ENCODE results near the gene LONP2. TPM values are rescaled to one million over a fixed set of nuclear protein-coding genes. Genes with fewer than 3 reads are reported as not detected.

LONP2 gene
- total and polyA plus RNA-seq, 9 of the 15 experiments (the other 6 are each of a cell fraction or from before 2014, with no cell fraction given): 8.1 to 41.2 (median 25.6) TPM

DNA sequence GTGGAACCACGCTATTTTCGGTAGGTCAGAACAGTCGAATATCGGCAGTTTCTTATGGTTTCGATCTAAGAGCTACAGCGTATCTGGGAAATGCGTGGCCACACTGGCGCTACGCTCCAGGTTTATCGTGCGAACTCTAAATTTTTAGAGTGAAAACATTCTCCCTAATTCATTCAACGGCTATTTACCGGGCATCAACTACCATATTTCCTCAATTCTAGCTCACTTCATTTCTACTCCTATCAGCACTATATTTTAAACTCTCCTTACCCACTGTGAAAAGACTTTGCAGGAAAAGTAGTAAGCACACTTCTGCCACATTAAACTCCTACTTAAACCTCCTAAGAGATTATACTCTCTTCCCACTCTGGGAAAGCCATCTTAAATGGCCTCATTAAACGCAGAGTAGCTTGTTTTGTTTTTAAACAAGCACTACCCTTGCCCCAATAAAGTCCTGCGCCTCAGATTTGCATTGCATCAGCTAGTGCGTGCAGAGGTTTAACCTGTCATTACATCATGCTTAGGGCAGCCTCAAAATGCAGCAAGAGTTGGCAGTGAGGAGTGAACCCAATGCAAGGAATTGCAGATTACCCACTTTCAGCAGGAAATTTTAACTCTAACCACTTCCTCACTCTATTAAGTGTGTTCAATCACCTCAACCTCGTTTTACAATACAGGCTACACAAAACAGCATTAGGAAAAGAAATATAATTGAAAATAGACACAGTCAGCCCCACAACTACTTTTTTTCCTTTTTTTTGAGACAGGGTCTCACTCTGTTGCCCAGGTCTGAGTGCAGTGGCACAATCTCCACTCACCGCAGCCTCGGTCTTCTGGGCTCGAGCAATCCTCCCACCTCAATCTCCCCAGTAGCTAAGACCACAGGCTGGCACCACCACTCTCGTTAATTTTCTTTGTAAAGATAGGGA is 122.3 kb downstream of the LONP2 start (continued):
- TF ChIP-seq, protein P1, sequence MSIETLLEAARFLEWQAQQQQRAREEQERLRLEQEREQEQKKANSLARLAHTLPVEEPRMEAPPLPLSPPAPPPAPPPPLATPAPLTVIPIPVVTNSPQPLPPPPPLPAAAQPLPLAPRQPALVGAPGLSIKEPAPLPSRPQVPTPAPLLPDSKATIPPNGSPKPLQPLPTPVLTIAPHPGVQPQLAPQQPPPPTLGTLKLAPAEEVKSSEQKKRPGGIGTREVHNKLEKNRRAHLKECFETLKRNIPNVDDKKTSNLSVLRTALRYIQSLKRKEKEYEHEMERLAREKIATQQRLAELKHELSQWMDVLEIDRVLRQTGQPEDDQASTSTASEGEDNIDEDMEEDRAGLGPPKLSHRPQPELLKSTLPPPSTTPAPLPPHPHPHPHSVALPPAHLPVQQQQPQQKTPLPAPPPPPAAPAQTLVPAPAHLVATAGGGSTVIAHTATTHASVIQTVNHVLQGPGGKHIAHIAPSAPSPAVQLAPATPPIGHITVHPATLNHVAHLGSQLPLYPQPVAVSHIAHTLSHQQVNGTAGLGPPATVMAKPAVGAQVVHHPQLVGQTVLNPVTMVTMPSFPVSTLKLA (conservative IDR thresholded peaks at IDR 0.05): peak in 1 of 2 experiments; percentile 47; a peak in 2 of 4 replicates
- TF ChIP-seq, protein P2, sequence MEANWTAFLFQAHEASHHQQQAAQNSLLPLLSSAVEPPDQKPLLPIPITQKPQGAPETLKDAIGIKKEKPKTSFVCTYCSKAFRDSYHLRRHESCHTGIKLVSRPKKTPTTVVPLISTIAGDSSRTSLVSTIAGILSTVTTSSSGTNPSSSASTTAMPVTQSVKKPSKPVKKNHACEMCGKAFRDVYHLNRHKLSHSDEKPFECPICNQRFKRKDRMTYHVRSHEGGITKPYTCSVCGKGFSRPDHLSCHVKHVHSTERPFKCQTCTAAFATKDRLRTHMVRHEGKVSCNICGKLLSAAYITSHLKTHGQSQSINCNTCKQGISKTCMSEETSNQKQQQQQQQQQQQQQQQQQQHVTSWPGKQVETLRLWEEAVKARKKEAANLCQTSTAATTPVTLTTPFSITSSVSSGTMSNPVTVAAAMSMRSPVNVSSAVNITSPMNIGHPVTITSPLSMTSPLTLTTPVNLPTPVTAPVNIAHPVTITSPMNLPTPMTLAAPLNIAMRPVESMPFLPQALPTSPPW (CRISPR knock-in tag; IDR thresholded peaks at IDR 0.05): peak; percentile 72; the same call in 1 of the 2 replicates
- peak; percentile 29 for TF ChIP-seq POLR2B (IDR thresholded peaks at IDR 0.05; ENCODE audit: low read depth, partially characterized antibody)
- TF ChIP-seq ARNT (IDR thresholded peaks at IDR 0.05): peak in 1 of 2 experiments; percentile 82; a peak in 1 of 4 replicates
- no peak for TF ChIP-seq NR2C2 (CRISPR knock-in tag; IDR thresholded peaks at IDR 0.05)
- peak; percentile 71 for TF ChIP-seq NR2C2 (tag; IDR thresholded peaks at IDR 0.05)
- TF ChIP-seq PHF8 (IDR thresholded peaks at IDR 0.05; ENCODE audit: borderline replicate concordance, low read length): peak; percentile 30; the same call in 1 of the 2 replicates
- TF ChIP-seq TRIM24 (IDR thresholded peaks at IDR 0.05): peak; percentile 37 to 66; a peak in 2 of 4 replicates
- TF ChIP-seq, protein P3, sequence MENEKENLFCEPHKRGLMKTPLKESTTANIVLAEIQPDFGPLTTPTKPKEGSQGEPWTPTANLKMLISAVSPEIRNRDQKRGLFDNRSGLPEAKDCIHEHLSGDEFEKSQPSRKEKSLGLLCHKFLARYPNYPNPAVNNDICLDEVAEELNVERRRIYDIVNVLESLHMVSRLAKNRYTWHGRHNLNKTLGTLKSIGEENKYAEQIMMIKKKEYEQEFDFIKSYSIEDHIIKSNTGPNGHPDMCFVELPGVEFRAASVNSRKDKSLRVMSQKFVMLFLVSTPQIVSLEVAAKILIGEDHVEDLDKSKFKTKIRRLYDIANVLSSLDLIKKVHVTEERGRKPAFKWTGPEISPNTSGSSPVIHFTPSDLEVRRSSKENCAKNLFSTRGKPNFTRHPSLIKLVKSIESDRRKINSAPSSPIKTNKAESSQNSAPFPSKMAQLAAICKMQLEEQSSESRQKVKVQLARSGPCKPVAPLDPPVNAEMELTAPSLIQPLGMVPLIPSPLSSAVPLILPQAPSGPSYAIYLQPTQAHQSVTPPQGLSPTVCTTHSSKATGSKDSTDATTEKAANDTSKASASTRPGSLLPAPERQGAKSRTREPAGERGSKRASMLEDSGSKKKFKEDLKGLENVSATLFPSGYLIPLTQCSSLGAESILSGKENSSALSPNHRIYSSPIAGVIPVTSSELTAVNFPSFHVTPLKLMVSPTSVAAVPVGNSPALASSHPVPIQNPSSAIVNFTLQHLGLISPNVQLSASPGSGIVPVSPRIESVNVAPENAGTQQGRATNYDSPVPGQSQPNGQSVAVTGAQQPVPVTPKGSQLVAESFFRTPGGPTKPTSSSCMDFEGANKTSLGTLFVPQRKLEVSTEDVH (IDR thresholded peaks at IDR 0.05; ENCODE audit: low read depth, partially characterized antibody): peak; percentile 59
- peak; percentile 85 for TF ChIP-seq JUND (IDR thresholded peaks at IDR 0.05; ENCODE audit: borderline replicate concordance, low read depth, low read length)
- peak; percentile 80; the same call in 2 of the 3 replicates for TF ChIP-seq JUND (tag; IDR thresholded peaks at IDR 0.05; ENCODE audit: borderline replicate concordance, low read depth, low read length)
- TF ChIP-seq ZSCAN32 (CRISPR knock-in tag; IDR thresholded peaks at IDR 0.05): peak; percentile 95
- TF ChIP-seq, protein P4, sequence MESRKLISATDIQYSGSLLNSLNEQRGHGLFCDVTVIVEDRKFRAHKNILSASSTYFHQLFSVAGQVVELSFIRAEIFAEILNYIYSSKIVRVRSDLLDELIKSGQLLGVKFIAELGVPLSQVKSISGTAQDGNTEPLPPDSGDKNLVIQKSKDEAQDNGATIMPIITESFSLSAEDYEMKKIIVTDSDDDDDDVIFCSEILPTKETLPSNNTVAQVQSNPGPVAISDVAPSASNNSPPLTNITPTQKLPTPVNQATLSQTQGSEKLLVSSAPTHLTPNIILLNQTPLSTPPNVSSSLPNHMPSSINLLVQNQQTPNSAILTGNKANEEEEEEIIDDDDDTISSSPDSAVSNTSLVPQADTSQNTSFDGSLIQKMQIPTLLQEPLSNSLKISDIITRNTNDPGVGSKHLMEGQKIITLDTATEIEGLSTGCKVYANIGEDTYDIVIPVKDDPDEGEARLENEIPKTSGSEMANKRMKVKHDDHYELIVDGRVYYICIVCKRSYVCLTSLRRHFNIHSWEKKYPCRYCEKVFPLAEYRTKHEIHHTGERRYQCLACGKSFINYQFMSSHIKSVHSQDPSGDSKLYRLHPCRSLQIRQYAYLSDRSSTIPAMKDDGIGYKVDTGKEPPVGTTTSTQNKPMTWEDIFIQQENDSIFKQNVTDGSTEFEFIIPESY (CRISPR knock-in tag; IDR thresholded peaks at IDR 0.05): no peak
- peak; percentile 85 for TF ChIP-seq ZNF766 (CRISPR knock-in tag; conservative IDR thresholded peaks at IDR 0.05)
- no peak for TF ChIP-seq SP1 (CRISPR knock-in tag; IDR thresholded peaks at IDR 0.05)
- TF ChIP-seq EP400 (IDR thresholded peaks at IDR 0.05): peak; percentile 95
- no peak for TF ChIP-seq FOXK1 (CRISPR knock-in tag; IDR thresholded peaks at IDR 0.05; ENCODE audit: borderline replicate concordance)
- peak; percentile 96 for TF ChIP-seq MYC (IDR thresholded peaks at IDR 0.05; ENCODE audit: low read depth, low read length)
- TF ChIP-seq MYC (CRISPR knock-in tag; IDR thresholded peaks at IDR 0.05; ENCODE audit: borderline replicate concordance, low read depth): no peak
